ENCODE data around the gene STMND1.

DNA sequence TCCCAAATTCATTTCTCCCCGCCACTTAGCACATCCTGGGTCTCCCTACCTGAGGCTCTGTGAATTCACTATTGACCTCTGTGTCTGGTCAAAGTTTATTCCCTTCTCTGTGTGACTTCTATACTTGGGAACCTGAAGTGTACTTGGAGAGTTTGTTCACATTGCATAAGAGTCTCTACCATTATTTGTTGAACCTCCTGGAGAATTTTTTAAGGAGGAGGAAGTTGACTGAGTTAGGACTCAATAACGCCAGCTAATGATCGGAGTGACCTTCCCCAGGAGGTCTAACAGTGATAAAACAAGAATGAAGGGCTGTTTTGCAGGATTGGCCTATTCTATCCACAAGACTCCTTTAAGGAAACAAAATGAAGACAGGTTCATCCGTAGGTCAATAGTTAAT, 23.6 kb downstream of the STMND1 start:
- TF ChIP-seq, protein P1, sequence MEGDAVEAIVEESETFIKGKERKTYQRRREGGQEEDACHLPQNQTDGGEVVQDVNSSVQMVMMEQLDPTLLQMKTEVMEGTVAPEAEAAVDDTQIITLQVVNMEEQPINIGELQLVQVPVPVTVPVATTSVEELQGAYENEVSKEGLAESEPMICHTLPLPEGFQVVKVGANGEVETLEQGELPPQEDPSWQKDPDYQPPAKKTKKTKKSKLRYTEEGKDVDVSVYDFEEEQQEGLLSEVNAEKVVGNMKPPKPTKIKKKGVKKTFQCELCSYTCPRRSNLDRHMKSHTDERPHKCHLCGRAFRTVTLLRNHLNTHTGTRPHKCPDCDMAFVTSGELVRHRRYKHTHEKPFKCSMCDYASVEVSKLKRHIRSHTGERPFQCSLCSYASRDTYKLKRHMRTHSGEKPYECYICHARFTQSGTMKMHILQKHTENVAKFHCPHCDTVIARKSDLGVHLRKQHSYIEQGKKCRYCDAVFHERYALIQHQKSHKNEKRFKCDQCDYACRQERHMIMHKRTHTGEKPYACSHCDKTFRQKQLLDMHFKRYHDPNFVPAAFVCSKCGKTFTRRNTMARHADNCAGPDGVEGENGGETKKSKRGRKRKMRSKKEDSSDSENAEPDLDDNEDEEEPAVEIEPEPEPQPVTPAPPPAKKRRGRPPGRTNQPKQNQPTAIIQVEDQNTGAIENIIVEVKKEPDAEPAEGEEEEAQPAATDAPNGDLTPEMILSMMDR (IDR thresholded peaks at IDR 0.05; ENCODE audit: insufficient read depth, low read length, poor library complexity, severe bottlenecking) = no peak
- no peak for TF ChIP-seq EZH2phosphoT487 (conservative IDR thresholded peaks at IDR 0.05; ENCODE audit: low read length)
